Natural killer cell (primary cell): Measurements from ENCODE around the gene CFAP58. TPM values are rescaled to one million over a fixed set of nuclear protein-coding genes. Genes with fewer than 3 reads are reported as not detected.

ENCODE experiments used
- ATAC-seq, 3 donors: fragments of 150-1000 bp in 2 of 3; fragments of 200-7000 bp in 1 of 3; cut with Tn5 transposase; 1 replicate in 1 of 3; 2 replicates in 2 of 3; pipeline ENCODE4 v1.10.0; 2021; ENCODE audit warnings: mild to moderate bottlenecking in 2 of 3, moderate library complexity in 2 of 3
- DNase-seq, 2 donors: peaks; one replicate each; pipeline versions ENCODE4 v3.0.0 to v3.0.0-alpha.2; 2013 to 2021; ENCODE audit warnings: mixed read lengths in 1 of 2
- H3K27ac ChIP-seq: one replicate; pipeline ENCODE4 v1.5.1; 2013; ENCODE audit warnings: mild to moderate bottlenecking, low read length
- H3K27me3 ChIP-seq: one replicate; pipeline ENCODE4 v1.6.1; 2013; ENCODE audit warnings: low read length; ENCODE audit not compliant: control insufficient read depth, insufficient read depth
- H3K36me3 ChIP-seq: one replicate; pipeline ENCODE4 v1.6.1; 2013; ENCODE audit warnings: low read length; ENCODE audit not compliant: control insufficient read depth, insufficient read depth
- H3K4me1 ChIP-seq: one replicate; pipeline ENCODE4 v1.6.1; 2013; ENCODE audit warnings: low read length; ENCODE audit not compliant: control insufficient read depth, insufficient read depth
- H3K4me3 ChIP-seq: one replicate; pipeline ENCODE4 v1.5.1; 2013; ENCODE audit warnings: low read length
- H3K9me3 ChIP-seq: one replicate; pipeline ENCODE4 v1.6.1; 2013; ENCODE audit warnings: low read length; ENCODE audit not compliant: control insufficient read depth, insufficient read depth
- H3K27ac Mint-ChIP-seq, 2 donors: one replicate each; pipeline ENCODE4 v1.8.0; 2022; ENCODE audit warnings: mild to moderate bottlenecking in 2 of 2, mixed read lengths in 2 of 2, moderate library complexity in 1 of 2
- H3K27me3 Mint-ChIP-seq, 2 donors: one replicate each; pipeline ENCODE4 v1.8.0; 2022; ENCODE audit warnings: low read depth in 2 of 2, mixed read lengths in 2 of 2
- H3K36me3 Mint-ChIP-seq: one replicate; pipeline ENCODE4 v1.8.0; 2022; ENCODE audit warnings: mixed read lengths
- H3K4me1 Mint-ChIP-seq, 2 donors: one replicate each; pipeline ENCODE4 v1.8.0; 2022; ENCODE audit warnings: mixed read lengths in 2 of 2
- H3K4me3 Mint-ChIP-seq: one replicate; pipeline ENCODE4 v1.8.0; 2022; ENCODE audit warnings: mild to moderate bottlenecking, moderate library complexity, mixed read lengths
- H3K9me3 Mint-ChIP-seq, 2 donors: one replicate each; pipeline ENCODE4 v1.8.0; 2022; ENCODE audit warnings: mixed read lengths in 2 of 2
- WGBS: methylation state at CpG from one replicate; pipeline ENCODE4 v1.1.7; 2013; ENCODE audit warnings: missing lambda C conversion rate; ENCODE audit not compliant: insufficient coverage; 5-methylcytosine and 5-hydroxymethylcytosine counted together
- intact Hi-C: fragments of 100-400 bp; cut with micrococcal nuclease; formaldehyde crosslinking; loops from one replicate; pipeline ENCODE4 v1.14.2; 2022
- total RNA-seq, 4 donors: library from RNA; stranded (reverse); fragments of 120-200 nt in 1 of 4; gene quantifications; one replicate each; pipeline versions ENCODE4 v1.2.3 to v1.2.4, GENCODE V29; 2013 to 2022
- TF ChIP-seq, protein P1 (sequence below): fragments of 200-600 bp; IDR thresholded peaks from one replicate; pipeline ENCODE4 v1.8.0; 2022; ENCODE audit warnings: antibody characterized with exemption

CFAP58 gene
- total RNA-seq, 3 donors from 2014 or later (not counting 1 experiment from before 2014, with no cell fraction given), result 0.07 to 0.15 (median 0.11) TPM

DNA sequence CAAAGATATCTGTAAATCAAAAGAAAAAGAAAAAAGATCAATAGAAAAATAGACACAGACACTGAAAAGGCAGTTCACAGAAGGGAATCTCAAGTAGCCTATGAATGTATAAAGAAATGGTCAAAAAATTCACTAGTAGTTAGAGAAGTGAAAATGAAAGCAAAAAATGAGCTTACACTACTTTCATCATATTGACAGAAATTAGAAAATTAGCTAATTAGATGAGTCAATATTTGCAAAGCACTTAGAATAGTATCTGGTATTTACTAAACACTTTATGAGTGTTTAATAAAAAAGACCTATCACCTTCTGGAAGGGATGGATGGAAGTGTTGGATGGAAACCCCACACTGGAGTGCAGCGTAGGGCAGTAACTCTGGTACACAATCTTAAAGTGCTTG, 1.7 kb upstream of the CFAP58 start:
- Mint-ChIP-seq H3K4me3 (peak overlapping the region; percentile 70), H3K36me3 (no peaks in the 10 kb centered on the region), H3K27ac (no peak overlapping the region), H3K27me3 (no peaks in the 10 kb centered on the region), H3K9me3 (no peaks in the 10 kb centered on the region), H3K4me1 (peaks cover 2 to 18% of the 10 kb centered on the region in 2 donors)
- Histone ChIP-seq H3K36me3 (no peaks in the 10 kb centered on the region), H3K4me3 (peak overlapping the region; percentile 8), H3K4me1 (peaks cover 35% of the 10 kb centered on the region), H3K27me3 (no peaks in the 10 kb centered on the region), H3K27ac (peak overlapping the region; percentile 46), H3K9me3 (no peaks in the 10 kb centered on the region)
- no peak for ATAC-seq
- WGBS, result 67% methylated on average over 1 of the region's 1 CpG
- TF ChIP-seq, protein P1, sequence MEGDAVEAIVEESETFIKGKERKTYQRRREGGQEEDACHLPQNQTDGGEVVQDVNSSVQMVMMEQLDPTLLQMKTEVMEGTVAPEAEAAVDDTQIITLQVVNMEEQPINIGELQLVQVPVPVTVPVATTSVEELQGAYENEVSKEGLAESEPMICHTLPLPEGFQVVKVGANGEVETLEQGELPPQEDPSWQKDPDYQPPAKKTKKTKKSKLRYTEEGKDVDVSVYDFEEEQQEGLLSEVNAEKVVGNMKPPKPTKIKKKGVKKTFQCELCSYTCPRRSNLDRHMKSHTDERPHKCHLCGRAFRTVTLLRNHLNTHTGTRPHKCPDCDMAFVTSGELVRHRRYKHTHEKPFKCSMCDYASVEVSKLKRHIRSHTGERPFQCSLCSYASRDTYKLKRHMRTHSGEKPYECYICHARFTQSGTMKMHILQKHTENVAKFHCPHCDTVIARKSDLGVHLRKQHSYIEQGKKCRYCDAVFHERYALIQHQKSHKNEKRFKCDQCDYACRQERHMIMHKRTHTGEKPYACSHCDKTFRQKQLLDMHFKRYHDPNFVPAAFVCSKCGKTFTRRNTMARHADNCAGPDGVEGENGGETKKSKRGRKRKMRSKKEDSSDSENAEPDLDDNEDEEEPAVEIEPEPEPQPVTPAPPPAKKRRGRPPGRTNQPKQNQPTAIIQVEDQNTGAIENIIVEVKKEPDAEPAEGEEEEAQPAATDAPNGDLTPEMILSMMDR, result no peak
- intact Hi-C loops, result loop anchor here (2.0 kb wide), 1 partner anchor 19 kb away; no protein-coding TSS in a partner anchor
- DNase-seq, result no peak

- WGBS, result 90% methylated on average over 1 of the region's 2 CpGs
- no peak overlapping the region for H3K27ac Mint-ChIP-seq
- DNase-seq, result no peak
- intact Hi-C loops, result no loop called here
- Histone ChIP-seq H3K9me3 (no peaks in the 10 kb centered on the region), H3K27ac (no peak overlapping the region), H3K36me3 (no peaks in the 10 kb centered on the region), H3K4me1 (no peaks in the 10 kb centered on the region), H3K27me3 (no peaks in the 10 kb centered on the region), H3K4me3 (no peak overlapping the region)
- ATAC-seq, result no peak
- H3K4me3 Mint-ChIP-seq, result no peak overlapping the region
- no peaks in the 10 kb centered on the region for H3K36me3 Mint-ChIP-seq
- peaks cover 0 to 5% of the 10 kb centered on the region in 2 donors for H3K4me1 Mint-ChIP-seq
- H3K9me3 Mint-ChIP-seq, result no peaks in the 10 kb centered on the region
- peaks cover 6 to 11% of the 10 kb centered on the region in 2 donors for H3K27me3 Mint-ChIP-seq
- TF ChIP-seq, protein P1, result no peak
Observed at GRCh38 chr10:104359811-104360210, 6.2 kb downstream of the CFAP58 start.

- DNase-seq (no peak), ATAC-seq (no peak)
- Mint-ChIP-seq H3K4me3 (no peak overlapping the region), H3K4me1 (no peaks in the 10 kb centered on the region), H3K9me3 (no peaks in the 10 kb centered on the region), H3K27me3 (peaks cover 20 to 41% of the 10 kb centered on the region in 2 donors), H3K27ac (no peak overlapping the region), H3K36me3 (no peaks in the 10 kb centered on the region)
- H3K27ac ChIP-seq, result no peak overlapping the region
- peaks cover 5% of the 10 kb centered on the region for H3K9me3 ChIP-seq
- H3K4me1 ChIP-seq, result no peaks in the 10 kb centered on the region
- peaks cover 8% of the 10 kb centered on the region for H3K27me3 ChIP-seq
- TF ChIP-seq, protein P1, result no peak
- no peak overlapping the region for H3K4me3 ChIP-seq
- H3K36me3 ChIP-seq, result no peaks in the 10 kb centered on the region
- intact Hi-C loops, result no loop called here
- WGBS, result 82% methylated on average over 8 of the region's 8 CpGs
Observed at GRCh38 chr10:104367904-104368303, 14.3 kb downstream of the CFAP58 start.

DNA sequence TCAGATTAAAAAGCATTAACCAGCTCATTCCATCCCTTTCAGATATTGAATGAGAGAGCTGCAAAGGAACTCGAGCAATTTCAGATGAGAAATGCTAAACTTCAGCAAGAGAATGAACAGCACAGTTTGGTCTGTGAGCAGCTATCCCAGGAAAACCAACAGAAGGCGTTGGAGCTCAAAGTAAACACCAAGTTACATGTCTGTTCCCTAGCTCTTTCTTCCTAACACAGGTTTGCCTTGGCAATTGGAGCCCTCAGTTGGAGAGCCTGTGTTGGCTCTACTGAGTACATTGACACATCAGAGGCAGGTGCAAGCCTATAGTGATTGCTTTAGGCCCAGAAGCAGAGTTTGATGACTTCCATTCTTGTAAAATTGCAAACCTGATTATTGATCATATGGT, 14.7 kb downstream of the CFAP58 start:
- ATAC-seq (no peak), DNase-seq (no peak)
- no peak overlapping the region for H3K27ac Mint-ChIP-seq
- no peak overlapping the region for H3K27ac ChIP-seq
- H3K27me3 Mint-ChIP-seq, result peaks cover 19 to 41% of the 10 kb centered on the region in 2 donors
- 66% methylated on average over 2 of the region's 2 CpGs for WGBS
- no peaks in the 10 kb centered on the region for H3K9me3 Mint-ChIP-seq
- TF ChIP-seq, protein P1, result no peak
- H3K4me3 Mint-ChIP-seq, result no peak overlapping the region
- H3K4me1 Mint-ChIP-seq, result no peaks in the 10 kb centered on the region
- no peaks in the 10 kb centered on the region for H3K36me3 Mint-ChIP-seq
- no peak overlapping the region for H3K4me3 ChIP-seq
- H3K9me3 ChIP-seq, result peaks cover 5% of the 10 kb centered on the region
- no peaks in the 10 kb centered on the region for H3K4me1 ChIP-seq
- no peaks in the 10 kb centered on the region for H3K36me3 ChIP-seq
- peaks cover 8% of the 10 kb centered on the region for H3K27me3 ChIP-seq
- intact Hi-C loops, result no loop called here
